PC-3 (cell line): Measurements from ENCODE around the gene AKNA. TPM values are rescaled to one million over a fixed set of nuclear protein-coding genes. Genes with fewer than 3 reads are reported as not detected.

Experiments
- ATAC-seq: fragments of 200-7000 bp; cut with Tn5 transposase; 2 replicates; pipeline ENCODE4 v1.9.1; 2020; ENCODE audit warnings: mild to moderate bottlenecking, moderate library complexity
- BruUV-seq: library from RNA; stranded (reverse); fragments of 400-500 nt; replicated peaks from 2 replicates; lab custom pipeline; 2021; lab: Mats Ljungman, UMichigan
- CTCF ChIA-PET: fragments of 300-600 bp; sonication (Branson Sonifier 250); formaldehyde crosslinking; loops from one replicate; lab custom pipeline; 2022; ENCODE audit warnings: antibody characterized with exemption; lab: Charles Lee
- POLR2A ChIA-PET: fragments of 300-600 bp; sonication (Branson Sonifier 250); formaldehyde crosslinking; loops from one replicate; lab custom pipeline; 2022; ENCODE audit warnings: antibody characterized with exemption; ENCODE audit not compliant: unreplicated experiment; lab: Charles Lee
- DNase-seq: peaks from one replicate; pipeline ENCODE4 v3.0.0-alpha.2; 2015
- H2AFZ ChIP-seq: fragments of 300-600 bp; sonication (generic); 2 replicates; pipeline ENCODE4 v1.6.0; 2016; ENCODE audit warnings: antibody characterized with exemption, low read length
- H3F3A ChIP-seq: fragments of 300-600 bp; sonication (generic); one replicate; pipeline ENCODE4 v1.6.0; 2017; ENCODE audit warnings: antibody characterized with exemption, low read length, control low read depth, mild to moderate bottlenecking; ENCODE audit not compliant: unreplicated experiment
- H3K27ac ChIP-seq: fragments of 300-600 bp; sonication (generic); 2 replicates; pipeline ENCODE4 v1.5.1; 2016; ENCODE audit warnings: mild to moderate bottlenecking, low read length
- H3K27me3 ChIP-seq: fragments of 300-600 bp; sonication (generic); 2 replicates; pipeline ENCODE4 v1.6.1; 2016; ENCODE audit warnings: low read length, mixed read lengths
- H3K36me3 ChIP-seq: fragments of 300-600 bp; sonication (generic); 2 replicates; pipeline ENCODE4 v1.6.1; 2016; ENCODE audit warnings: low read depth, mixed run types, low read length, mixed read lengths
- H3K4me1 ChIP-seq: fragments of 300-600 bp; sonication (generic); 2 replicates; pipeline ENCODE4 v1.5.1; 2016; ENCODE audit warnings: low read length; ENCODE audit not compliant: insufficient read depth
- H3K4me2 ChIP-seq: fragments of 300-600 bp; sonication (generic); 2 replicates; pipeline ENCODE4 v1.6.0; 2016; ENCODE audit warnings: low read length
- H3K4me3 ChIP-seq: fragments of 300-600 bp; sonication (generic); 2 replicates; pipeline ENCODE4 v1.5.1; 2016; ENCODE audit warnings: mild to moderate bottlenecking, low read length, mixed read lengths
- H3K79me2 ChIP-seq: fragments of 300-600 bp; sonication (generic); 2 replicates; pipeline ENCODE4 v1.6.1; 2017; ENCODE audit warnings: low read length, mixed read lengths
- H3K9ac ChIP-seq: fragments of 300-600 bp; sonication (generic); 2 replicates; pipeline ENCODE4 v1.6.0; 2016; ENCODE audit warnings: mild to moderate bottlenecking, low read length
- H3K9me2 ChIP-seq: fragments of 300-600 bp; sonication (generic); replicated peaks from 2 replicates; pipeline ENCODE4 v1.6.1; 2016; ENCODE audit warnings: mixed run types, low read length, mixed read lengths
- H3K9me3 ChIP-seq: fragments of 300-600 bp; sonication (generic); 2 replicates; pipeline ENCODE4 v1.6.1; 2016; ENCODE audit warnings: low read length, mixed read lengths
- H4K20me1 ChIP-seq: fragments of 300-600 bp; sonication (generic); 2 replicates; pipeline ENCODE4 v1.6.1; 2016; ENCODE audit warnings: low read length, mixed read lengths
- EZH2 ChIP-seq: fragments of 300-600 bp; sonication (generic); IDR thresholded peaks from one replicate; pipeline ENCODE4 v1.6.1; 2017; ENCODE audit warnings: antibody characterized with exemption, mild to moderate bottlenecking, low read length; ENCODE audit not compliant: unreplicated experiment
- EZH2phosphoT487 ChIP-seq: fragments of 300-600 bp; sonication (generic); IDR thresholded peaks from 2 replicates; pipeline ENCODE4 v1.6.1; 2018; ENCODE audit warnings: mild to moderate bottlenecking, antibody characterized with exemption, low read length, borderline replicate concordance
- intact Hi-C: fragments of 100-400 bp; cut with micrococcal nuclease; formaldehyde crosslinking; loops from 2 replicates; pipeline ENCODE4 v1.9.0; 2023
- total RNA-seq: library from RNA; depleted of rRNA; stranded (reverse); fragments of >200 nt; gene quantifications from 2 replicates; pipeline ENCODE4 v1.2.3, GENCODE V29; 2014
- TF ChIP-seq, protein P1 (sequence below): fragments of 300-600 bp; sonication (generic); conservative IDR thresholded peaks from 2 replicates; pipeline ENCODE4 v1.5.1; 2017; ENCODE audit warnings: antibody characterized with exemption, low read depth, mild to moderate bottlenecking, low read length

AKNA gene
- total RNA-seq, 1 experiment from 2014 or later: 9.1 TPM

DNA sequence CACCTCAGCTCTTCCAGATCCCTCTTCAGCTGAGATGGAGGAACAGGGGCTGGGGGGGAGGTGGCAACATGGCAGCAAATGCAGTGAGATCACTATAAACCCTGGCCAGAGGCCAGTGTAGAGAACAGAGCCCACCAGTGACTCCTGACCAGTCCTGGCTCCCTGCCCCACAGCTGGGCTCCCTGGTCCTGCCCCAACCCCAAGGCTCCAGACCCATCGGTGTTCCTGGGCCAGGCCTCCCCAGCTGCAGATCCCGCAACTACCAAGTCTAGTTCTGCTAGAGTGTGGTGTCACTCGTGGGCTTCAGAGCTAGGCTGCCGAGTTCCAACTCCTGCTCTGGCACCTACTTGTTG lies 16.8 kb downstream of the AKNA start:
- DNase-seq (no peak), ATAC-seq (no peak)
- TF ChIP-seq EZH2phosphoT487 (no peak), EZH2 (no peak)
- TF ChIP-seq, protein P1, sequence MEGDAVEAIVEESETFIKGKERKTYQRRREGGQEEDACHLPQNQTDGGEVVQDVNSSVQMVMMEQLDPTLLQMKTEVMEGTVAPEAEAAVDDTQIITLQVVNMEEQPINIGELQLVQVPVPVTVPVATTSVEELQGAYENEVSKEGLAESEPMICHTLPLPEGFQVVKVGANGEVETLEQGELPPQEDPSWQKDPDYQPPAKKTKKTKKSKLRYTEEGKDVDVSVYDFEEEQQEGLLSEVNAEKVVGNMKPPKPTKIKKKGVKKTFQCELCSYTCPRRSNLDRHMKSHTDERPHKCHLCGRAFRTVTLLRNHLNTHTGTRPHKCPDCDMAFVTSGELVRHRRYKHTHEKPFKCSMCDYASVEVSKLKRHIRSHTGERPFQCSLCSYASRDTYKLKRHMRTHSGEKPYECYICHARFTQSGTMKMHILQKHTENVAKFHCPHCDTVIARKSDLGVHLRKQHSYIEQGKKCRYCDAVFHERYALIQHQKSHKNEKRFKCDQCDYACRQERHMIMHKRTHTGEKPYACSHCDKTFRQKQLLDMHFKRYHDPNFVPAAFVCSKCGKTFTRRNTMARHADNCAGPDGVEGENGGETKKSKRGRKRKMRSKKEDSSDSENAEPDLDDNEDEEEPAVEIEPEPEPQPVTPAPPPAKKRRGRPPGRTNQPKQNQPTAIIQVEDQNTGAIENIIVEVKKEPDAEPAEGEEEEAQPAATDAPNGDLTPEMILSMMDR: no peak
- Histone ChIP-seq H3K79me2 (no peaks in the 10 kb centered on the region), H3K36me3 (no peaks in the 10 kb centered on the region), H3K4me2 (no peak overlapping the region), H4K20me1 (no peaks in the 10 kb centered on the region), H3F3A (no peaks in the 10 kb centered on the region), H3K4me1 (peaks cover 40% of the 10 kb centered on the region), H3K27me3 (no peaks in the 10 kb centered on the region), H2AFZ (no peak overlapping the region), H3K9me2 (no peaks in the 10 kb centered on the region), H3K9me3 (no peaks in the 10 kb centered on the region), H3K4me3 (no peak overlapping the region), H3K27ac (no peak overlapping the region), H3K9ac (no peak overlapping the region)
- ChIA-PET CTCF (no interaction called here), POLR2A (no interaction called here)
- no TSS peak for BruUV-seq
- intact Hi-C loops: no loop called here

- POLR2A ChIA-PET: no interaction called here
- H3K79me2 ChIP-seq: no peaks in the 10 kb centered on the region
- ATAC-seq: no peak
- H3K27me3 ChIP-seq: no peaks in the 10 kb centered on the region
- H2AFZ ChIP-seq: no peak overlapping the region
- no peaks in the 10 kb centered on the region for H3K9me2 ChIP-seq
- H4K20me1 ChIP-seq: no peaks in the 10 kb centered on the region
- no peaks in the 10 kb centered on the region for H3F3A ChIP-seq
- no peak overlapping the region for H3K9ac ChIP-seq
- H3K4me1 ChIP-seq: peaks cover 45% of the 10 kb centered on the region
- H3K36me3 ChIP-seq: no peaks in the 10 kb centered on the region
- TF ChIP-seq EZH2 (no peak), EZH2phosphoT487 (no peak)
- TF ChIP-seq, protein P1: no peak
- H3K9me3 ChIP-seq: no peaks in the 10 kb centered on the region
- DNase-seq: no peak
- BruUV-seq: no TSS peak
- intact Hi-C loops: no loop called here
- no peak overlapping the region for H3K4me2 ChIP-seq
- no peak overlapping the region for H3K4me3 ChIP-seq
- CTCF ChIA-PET: no interaction called here
- H3K27ac ChIP-seq: no peak overlapping the region
Observed at GRCh38 chr9:114370251-114370967, 17.4 kb downstream of the AKNA start.
